ENCODE data around the gene GLB1L3.

The GLB1L3 gene

DNA sequence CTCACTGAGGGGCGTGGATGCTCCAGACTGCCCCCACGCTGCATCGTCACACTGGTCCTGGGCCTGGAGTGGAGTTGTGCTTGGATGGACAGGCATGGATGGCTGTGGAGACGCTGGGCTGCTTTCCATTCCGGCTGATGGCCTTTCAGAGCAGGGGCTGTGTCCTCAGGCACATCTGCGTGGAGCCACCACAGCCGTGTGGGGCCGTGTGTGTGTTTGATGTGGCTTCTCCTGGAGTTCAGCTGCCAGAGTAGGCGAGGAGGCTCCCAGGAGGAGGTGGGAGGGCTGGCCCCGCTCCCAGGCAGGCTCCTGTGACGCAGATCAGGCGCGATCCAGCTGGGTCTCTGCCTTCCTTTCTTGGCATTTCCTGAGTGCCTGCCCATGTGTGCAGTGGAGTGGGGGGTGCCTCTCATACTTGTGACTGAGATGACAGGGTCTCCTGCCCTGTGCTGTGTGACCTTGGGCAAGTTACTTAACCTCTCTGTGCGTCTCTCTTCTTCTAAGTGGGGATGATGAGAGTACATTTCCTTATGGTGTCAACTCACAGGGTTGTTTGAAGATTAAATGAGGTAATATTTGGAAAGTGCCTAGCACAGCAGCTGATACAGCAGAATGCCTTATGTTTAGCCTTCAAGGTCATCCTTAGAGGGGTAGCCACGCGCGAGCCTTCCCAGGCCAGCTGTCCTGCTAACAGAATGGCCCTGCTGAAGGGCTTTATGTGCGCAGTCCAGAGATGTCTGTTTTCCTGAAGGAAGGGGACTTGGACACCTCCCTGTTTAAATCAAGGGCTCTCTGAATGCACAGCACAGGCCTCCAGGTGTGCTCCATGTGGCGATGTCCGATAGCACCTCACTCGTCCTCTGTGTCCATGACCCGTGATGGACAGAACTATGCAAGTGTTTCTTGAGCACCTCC is 89.1 kb downstream of the GLB1L3 start:
- no peak for DNase-seq

DNA sequence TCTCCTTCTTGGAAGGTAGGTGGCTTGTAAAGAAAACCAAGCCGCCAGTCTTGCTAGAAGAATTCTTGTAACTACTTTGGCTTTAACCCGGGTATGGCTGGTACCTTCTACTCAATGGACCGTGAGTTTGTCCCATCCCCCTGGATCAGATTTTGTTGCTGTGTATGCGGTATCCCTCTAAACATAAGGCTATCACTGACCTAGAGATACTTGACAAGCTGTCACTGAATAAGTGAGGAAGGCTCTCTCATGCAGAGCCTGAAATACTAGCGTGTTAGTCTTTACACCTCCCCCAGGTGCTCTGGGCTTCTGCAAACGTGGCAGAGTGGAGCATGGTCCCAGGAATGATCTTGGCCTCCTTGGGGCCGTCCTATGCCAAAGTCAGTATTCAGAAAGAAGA is 90.1 kb downstream of the GLB1L3 start:
- DNase-seq = no peak

DNA sequence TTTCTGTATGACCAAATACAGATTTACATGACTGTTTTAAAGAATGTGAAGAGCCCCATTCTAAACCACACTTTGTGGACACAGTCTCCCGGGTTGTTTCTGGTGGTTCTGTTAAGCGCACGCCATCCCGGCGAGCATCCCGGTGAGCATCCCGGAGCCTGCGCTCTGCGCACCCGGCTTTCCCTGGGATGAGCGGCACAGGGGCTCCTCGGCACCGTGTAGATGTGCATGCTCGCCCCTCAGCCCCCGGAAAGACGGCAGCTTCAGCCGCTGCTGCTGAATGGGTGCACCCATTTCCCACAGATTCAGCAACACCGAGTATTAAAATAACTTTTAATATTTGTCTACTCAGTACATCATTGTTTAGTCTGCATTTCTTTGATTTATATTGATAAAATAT is 91.6 kb downstream of the GLB1L3 start:
- DNase-seq = no peak

All from KG1 (cell line).